C4-2B (cell line): ENCODE data around the gene URI1.
"Not testable (repeated sequence)": the region's sequence is repeated elsewhere in the genome, so short reads cannot be mapped to it uniquely, and the experiment has no call there.

ENCODE experiments used
- H3K27ac ChIP-seq: fragments of 450-650 bp; 2 replicates; pipeline ENCODE4 v1.5.1; 2017
- ZFX ChIP-seq: fragments of 450-650 bp; IDR thresholded peaks from 2 replicates; pipeline ENCODE4 v1.6.1; 2017
- TF ChIP-seq, protein P1 (sequence below): fragments of 450-650 bp; conservative IDR thresholded peaks from 2 replicates; pipeline ENCODE4 v1.5.1; 2017; ENCODE audit warnings: mild to moderate bottlenecking

Gene URI1

DNA sequence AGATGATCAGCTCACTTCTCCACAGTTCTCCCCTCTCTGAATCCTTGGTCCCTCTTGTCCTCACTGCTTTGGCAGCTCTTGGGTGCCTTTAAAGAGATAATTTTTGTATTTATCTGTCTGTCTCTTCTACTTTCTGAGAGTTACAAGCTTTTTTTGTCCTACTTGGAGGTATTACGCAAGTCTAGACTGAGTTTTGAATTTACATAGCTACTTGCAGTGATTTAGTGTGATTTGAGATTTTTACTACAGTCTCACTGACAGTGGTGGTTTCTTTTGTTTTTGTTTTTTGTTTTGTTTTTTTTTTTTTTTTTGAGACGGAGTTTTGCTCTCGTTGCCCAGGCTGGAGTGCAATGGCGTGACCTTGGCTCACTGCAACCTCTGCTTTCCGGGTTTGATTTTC lies 22.1 kb downstream of the URI1 start:
- H3K27ac ChIP-seq = no peak overlapping the region
- TF ChIP-seq, protein P1, sequence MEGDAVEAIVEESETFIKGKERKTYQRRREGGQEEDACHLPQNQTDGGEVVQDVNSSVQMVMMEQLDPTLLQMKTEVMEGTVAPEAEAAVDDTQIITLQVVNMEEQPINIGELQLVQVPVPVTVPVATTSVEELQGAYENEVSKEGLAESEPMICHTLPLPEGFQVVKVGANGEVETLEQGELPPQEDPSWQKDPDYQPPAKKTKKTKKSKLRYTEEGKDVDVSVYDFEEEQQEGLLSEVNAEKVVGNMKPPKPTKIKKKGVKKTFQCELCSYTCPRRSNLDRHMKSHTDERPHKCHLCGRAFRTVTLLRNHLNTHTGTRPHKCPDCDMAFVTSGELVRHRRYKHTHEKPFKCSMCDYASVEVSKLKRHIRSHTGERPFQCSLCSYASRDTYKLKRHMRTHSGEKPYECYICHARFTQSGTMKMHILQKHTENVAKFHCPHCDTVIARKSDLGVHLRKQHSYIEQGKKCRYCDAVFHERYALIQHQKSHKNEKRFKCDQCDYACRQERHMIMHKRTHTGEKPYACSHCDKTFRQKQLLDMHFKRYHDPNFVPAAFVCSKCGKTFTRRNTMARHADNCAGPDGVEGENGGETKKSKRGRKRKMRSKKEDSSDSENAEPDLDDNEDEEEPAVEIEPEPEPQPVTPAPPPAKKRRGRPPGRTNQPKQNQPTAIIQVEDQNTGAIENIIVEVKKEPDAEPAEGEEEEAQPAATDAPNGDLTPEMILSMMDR = no peak
- no peak for TF ChIP-seq ZFX

DNA sequence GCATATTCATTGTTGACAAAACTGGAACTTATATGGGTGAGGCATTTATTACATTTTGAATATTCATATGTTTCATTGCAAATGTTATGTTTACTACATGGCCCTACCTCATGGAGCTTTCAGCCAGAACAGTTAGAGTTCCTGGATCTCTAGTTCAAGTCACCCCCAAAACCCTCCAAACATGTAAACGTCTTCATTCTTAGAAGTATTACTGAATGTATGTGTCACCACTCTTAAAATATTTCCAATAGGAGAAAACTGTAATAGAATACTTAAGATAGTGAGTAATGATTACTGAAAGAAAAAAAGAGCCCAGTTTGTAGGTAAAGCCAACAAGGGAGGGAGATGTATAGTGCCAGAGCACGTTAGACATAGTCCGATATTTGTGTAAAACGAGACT lies 23.5 kb downstream of the URI1 start:
- TF ChIP-seq, protein P1 = no peak
- no peak for TF ChIP-seq ZFX
- no peak overlapping the region for H3K27ac ChIP-seq

DNA sequence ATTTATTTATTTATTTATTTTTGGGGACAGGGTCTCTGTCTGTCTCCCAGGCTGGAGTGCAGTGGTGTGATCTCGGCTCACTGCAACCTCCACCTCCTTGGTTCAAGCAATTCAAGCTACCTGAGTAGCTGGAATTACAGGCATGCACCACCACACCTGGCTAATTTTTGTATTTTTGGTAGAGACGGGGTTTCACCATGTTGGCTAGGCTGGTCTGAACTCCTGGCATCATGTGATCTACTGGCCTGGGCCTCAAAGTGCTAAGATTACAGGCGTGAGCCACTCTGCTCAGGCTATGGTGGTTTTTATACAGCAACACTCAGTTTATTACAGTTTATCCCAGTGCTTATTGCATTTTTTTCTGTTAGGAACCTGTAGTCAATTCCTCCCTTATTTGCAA lies 24.1 kb downstream of the URI1 start:
- H3K27ac ChIP-seq = not testable (repeated sequence)

DNA sequence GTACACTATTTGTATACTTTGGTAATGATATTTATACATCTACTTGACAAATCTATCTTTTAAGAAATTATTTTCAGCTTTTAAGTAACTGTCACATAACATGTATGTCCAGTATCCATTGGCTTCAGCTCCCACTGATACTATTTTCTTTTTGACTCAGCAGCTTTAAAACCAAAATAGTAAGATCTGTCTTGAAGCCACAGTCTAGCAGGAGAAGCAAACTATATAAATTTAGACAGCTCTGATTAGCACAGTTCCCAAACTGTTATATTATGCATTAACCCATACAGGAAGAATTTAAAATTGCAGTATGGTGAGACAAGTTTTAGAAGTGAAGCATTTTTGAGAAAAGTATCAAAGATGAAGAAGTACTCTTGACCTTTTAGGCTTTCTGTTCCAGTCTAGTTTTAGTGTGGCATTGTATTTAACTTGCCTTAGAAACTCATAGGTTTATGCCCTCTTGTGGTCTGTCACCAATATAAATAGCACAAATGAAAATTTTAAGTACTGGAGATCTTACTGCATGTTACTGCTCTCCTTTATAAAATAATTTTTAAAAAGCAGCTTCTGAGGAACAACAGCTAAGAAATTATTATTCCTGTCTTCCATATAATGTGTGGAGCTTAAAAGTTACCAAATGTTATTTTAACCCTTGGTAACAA lies 24.7 kb downstream of the URI1 start:
- TF ChIP-seq, protein P1 = peak; percentile 57
- TF ChIP-seq ZFX = no peak
- H3K27ac ChIP-seq = no peak overlapping the region

DNA sequence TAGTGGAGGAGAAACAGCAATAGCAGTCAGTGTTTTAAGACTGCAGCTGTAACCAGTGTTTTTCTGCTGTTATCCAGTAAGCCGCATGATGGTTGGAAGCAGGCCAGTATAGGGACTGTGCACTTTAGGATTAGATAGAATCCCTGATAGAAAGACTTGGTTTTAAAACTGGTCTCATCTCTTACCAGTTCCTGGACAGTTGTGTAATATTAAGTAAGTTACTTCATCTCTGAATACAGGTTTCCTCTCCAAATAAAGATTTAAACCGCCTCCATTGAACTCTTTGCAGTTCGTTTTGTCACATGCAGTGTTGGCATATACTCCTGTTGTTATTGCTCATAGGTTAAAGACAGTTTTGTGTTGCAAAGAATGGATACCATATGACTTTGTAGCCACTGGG lies 25.6 kb downstream of the URI1 start:
- no peak overlapping the region for H3K27ac ChIP-seq
- TF ChIP-seq, protein P1 = no peak
- no peak for TF ChIP-seq ZFX

- no peak overlapping the region for H3K27ac ChIP-seq
- TF ChIP-seq ZFX = no peak
- TF ChIP-seq, protein P1 = no peak
Observed at GRCh38 chr19:29969891-29970290, 27.9 kb downstream of the URI1 start.

DNA sequence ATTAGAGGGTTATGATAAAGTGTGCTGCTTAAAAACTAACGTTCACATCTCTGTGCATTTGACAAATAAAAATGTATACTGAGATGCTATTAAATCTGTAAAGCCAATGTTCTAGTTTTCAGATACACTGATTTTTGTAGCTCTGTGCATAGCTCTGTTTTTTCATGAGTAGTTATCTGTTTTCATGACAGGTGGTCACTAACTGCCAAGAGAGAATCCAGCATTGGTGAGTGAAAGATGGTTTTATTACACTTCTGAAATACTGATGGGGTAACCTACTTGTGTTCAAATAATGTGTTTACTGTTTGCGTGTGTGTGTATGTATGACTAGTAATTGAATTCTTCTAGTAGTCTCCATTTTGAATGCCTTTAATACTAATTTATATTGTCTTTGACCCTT lies 29.0 kb downstream of the URI1 start:
- TF ChIP-seq ZFX = no peak
- TF ChIP-seq, protein P1 = no peak
- no peak overlapping the region for H3K27ac ChIP-seq

GRCh38 chr19:29971648-29972047 lies 29.6 kb downstream of the URI1 start:
- TF ChIP-seq, protein P1 = no peak

More at GRCh38 chr19:29971648-29972047, 29.6 kb downstream of the URI1 start:
- no peak overlapping the region for H3K27ac ChIP-seq
